ENCODE measurements around the gene ZNF865.
A peak's percentile ranks its signal among the peaks of the same experiment; 100 is the strongest.
"Not testable (repeated sequence)": the region's sequence is repeated elsewhere in the genome, so short reads cannot be mapped to it uniquely, and the experiment has no call there.

Gene ZNF865

GRCh38 chr19:55605637-55606470 lies at the start of gene ZNF865:
Gene ZNF865 (plus strand): TSS chr19:55605647. CDS start chr19:55613619, 7,972 bp downstream.
- peak; percentile 60 for DNase-seq

GRCh38 chr19:55559684-55560083 lies 45.8 kb upstream of the ZNF865 start:
- no peak for DNase-seq

- no peak for DNase-seq
These were observed 42.2 kb upstream of the ZNF865 start for GRCh38 chr19:55563261-55563690.

- no peak for DNase-seq
These were observed 38.6 kb upstream of the ZNF865 start for GRCh38 chr19:55566823-55567222.

GRCh38 chr19:55567708-55568328 lies 37.6 kb upstream of the ZNF865 start:
- no peak for DNase-seq

GRCh38 chr19:55569477-55569876 lies 36.0 kb upstream of the ZNF865 start:
- not testable (repeated sequence) for DNase-seq

GRCh38 chr19:55573929-55574328 lies 31.5 kb upstream of the ZNF865 start:
- DNase-seq: not testable (repeated sequence)

GRCh38 chr19:55576746-55577145 lies 28.7 kb upstream of the ZNF865 start:
- DNase-seq: no peak

- DNase-seq: no peak
These were observed 27.3 kb upstream of the ZNF865 start for GRCh38 chr19:55578031-55578760.

- DNase-seq: no peak
These were observed 26.4 kb upstream of the ZNF865 start for GRCh38 chr19:55578761-55579747.

DNA sequence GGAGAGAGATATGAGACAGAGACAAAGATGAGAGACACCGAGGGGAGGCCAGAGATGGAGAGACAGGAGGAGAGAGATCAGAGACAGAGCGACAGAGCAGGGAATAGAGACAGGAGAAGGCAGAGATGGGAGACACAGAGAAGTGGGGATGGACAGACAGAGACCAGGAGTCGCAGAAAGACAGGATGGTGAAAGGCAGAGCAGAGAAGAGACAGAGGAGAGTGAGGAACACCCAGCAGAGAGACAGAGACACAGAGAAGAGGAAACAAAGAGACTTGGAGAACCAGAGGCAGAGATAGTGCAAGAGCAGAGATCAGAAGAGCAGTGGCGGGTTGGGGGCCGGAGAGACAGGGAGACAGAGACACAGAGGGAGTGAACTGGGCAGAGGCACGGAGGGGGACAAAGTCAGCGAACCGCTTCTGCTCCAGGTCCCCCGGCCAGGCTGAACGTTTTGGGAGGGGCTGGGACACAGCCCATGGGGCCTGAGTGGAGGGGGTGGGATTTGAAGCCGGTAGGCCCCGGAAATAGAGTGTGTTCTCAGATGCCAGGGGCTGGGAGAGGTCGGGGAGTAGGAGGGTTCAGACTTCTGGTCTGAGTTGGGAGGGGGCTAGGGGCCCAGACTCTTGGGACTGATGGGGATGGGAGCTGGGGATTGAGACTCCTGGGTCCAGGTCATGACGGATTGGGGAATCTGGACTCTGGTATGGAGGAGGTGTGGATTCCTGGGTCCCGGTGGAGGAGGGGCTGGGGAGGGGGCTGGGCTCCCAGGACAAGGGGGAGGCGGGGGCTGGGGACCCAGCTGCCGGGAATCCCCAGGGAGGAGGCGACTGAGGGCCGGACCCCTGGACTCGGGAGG lies 25.5 kb upstream of the ZNF865 start:
- DNase-seq: no peak

DNA sequence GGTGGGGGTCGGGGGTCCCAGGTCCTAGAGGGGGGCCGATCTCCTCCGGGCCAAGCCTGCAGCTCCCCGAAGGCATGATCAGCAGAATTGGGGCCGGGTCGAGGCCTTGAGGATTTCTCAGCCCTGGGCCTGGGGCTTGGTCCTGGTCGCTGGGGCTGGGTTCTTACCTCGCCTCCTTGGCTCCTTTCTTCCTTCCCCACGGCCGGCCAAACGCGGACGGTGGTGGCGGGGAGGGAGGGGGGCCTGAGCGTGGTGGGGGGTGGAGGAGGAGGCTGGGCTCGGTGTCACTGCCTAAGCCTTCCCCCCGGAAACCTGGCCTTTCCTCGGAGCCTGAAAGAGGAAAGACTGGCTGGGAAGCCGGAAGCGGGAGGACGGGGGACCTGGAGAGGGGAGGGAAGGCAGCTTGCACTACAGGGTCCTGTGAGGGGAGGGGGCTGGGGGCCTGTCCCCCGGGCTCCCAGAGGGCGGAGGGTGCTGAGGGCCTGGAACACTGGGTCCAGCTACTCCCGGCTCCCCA lies 24.8 kb upstream of the ZNF865 start, which contains the start of gene ZNF579:
Gene ZNF579, minus strand, starts transcription at position 221 of the 517 bp plus-strand sequence. CDS start 1,209 bp downstream, outside the sequence.
- peak; percentile 89 for DNase-seq

GRCh38 chr19:55581145-55581822 lies 24.2 kb upstream of the ZNF865 start:
- DNase-seq: no peak

- no peak for DNase-seq
These were observed 23.6 kb upstream of the ZNF865 start for GRCh38 chr19:55581823-55582223.

GRCh38 chr19:55582284-55582683 lies 23.2 kb upstream of the ZNF865 start:
- DNase-seq: not testable (repeated sequence)

DNA sequence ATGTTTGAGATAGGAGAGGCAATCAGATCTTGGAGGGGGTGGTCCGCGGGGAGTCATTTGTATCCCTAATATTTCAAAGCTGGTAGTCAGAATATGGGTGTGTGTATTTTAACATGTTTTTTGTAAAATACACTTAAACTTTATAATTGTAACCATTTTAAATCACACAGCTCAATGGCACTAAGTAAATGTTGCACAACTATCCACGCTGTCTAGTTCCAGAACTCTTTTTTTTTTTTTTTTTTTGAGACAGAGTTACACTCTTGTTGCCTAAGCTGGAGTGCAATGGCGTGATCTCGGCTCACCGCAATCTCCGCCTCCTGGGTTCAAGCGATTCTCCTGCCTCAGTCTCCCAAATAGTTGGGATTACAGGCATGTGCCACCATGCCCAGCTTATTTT lies 21.6 kb upstream of the ZNF865 start:
- DNase-seq: not testable (repeated sequence)

- DNase-seq: no peak
These were observed 20.6 kb upstream of the ZNF865 start for GRCh38 chr19:55584871-55585270.

GRCh38 chr19:55585658-55586339 lies 19.6 kb upstream of the ZNF865 start:
- DNase-seq: peak; percentile 18

GRCh38 chr19:55586976-55587668 lies 18.3 kb upstream of the ZNF865 start:
- DNase-seq: peak; percentile 97

Measured in NCI-H1105 treated with DMSO at 0.1 percent for 48 hours (cell line).